Tongue (tissue), 2 donors: ENCODE results near the gene OR51B2. TPM values are rescaled to one million over a fixed set of nuclear protein-coding genes. Genes with fewer than 3 reads are reported as not detected.
"Not testable (repeated sequence)": the region's sequence is repeated elsewhere in the genome, so short reads cannot be mapped to it uniquely, and the experiment has no call there.

ENCODE experiments used
- DNase-seq: peaks from one replicate; pipeline ENCODE4 v3.0.0-alpha.2; 2015
- total RNA-seq: library from RNA; depleted of rRNA; stranded (reverse); fragments of >200 nt; gene quantifications from one replicate; pipeline ENCODE4 v1.2.3, GENCODE V29; 2014

Gene OR51B2
- total RNA-seq, 1 donor from 2014 or later, result 1.0 TPM

- no peak for DNase-seq
Measured at GRCh38 chr11:5310423-5310822, 13.7 kb downstream of the OR51B2 start.

DNA sequence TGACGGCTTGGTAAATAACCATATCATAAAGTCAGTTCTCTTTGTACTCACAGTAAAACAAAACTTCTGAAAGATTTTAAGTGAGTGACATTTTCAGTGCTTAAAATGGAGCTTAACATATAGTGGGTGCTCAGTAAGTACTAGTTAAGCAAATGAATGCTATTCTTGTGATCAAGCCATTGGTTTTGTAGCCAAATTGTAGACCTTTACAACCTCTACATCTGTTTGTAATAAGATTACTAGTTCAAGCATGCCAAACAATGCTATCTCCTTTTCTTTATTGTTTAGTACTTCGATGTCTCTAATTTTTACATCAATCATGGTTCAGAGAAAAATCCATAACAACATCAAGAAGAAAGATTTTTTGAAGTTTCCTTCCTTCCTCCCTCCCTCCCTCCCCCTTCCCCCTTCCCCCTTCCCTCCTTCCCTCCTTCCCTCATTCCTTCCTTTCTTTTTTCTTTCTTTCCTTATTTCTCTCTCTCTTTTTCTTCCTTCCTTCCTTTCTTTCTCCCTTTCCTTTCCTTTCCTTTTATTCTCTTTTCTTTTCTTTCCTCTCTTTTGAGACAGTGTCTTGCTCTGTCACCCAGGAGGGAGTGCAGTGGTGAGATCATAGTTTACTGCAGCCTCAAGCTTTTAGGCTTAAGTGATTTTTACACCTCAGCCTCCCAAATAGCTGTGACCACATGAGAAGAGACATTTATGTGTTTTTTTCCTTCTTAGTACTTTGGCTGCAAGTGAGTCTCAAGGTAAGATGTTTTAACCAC lies 16.7 kb downstream of the OR51B2 start:
- no peak for DNase-seq

DNA sequence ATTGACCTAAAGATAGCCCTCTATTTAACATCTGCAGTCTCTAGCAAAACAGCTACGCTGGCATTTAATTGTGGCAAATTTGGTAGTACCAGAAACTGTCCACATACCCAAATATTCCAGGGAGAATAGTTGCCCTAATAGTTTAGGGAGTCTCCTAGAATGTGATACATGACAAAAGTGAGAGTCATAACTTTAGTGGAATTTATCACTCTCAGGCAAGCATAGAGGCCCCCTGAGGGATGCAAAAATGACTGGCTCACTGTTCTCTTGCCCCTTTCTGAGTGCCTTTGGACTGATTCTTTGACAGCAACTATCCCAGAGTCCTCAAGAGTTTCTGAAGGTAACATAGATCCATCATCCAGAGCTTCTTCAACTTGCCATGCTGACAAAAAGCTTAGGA lies 20.1 kb downstream of the OR51B2 start:
- DNase-seq, result no peak

GRCh38 chr11:5303626-5304025 lies 20.5 kb downstream of the OR51B2 start:
- no peak for DNase-seq

DNA sequence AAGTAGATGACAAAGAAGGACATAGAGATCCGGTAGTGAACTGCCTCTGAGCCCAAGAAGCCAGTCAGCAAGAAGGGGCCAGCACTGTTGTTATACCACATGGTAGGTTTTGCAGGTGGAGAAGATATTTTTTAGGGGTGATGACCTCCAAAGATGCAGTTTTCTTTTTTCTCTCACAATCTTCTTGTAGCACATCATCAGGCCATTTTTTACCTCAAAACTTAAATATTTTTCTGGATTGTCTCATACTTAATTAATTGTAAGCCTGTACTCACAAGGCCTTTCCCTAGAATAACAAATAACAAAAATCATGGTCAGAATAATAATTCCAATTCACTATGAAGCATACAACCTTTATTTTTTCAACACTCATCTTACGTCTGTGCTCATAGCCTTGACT lies 22.3 kb downstream of the OR51B2 start, which contains the start of gene OR51B4:
OR51B4 (minus strand) TSS at position 101 of the 400 bp plus-strand sequence; CDS start at position 101, 0 bp downstream.
- DNase-seq, result no peak

GRCh38 chr11:5300251-5300650 lies 23.8 kb downstream of the OR51B2 start:
- no peak for DNase-seq

DNA sequence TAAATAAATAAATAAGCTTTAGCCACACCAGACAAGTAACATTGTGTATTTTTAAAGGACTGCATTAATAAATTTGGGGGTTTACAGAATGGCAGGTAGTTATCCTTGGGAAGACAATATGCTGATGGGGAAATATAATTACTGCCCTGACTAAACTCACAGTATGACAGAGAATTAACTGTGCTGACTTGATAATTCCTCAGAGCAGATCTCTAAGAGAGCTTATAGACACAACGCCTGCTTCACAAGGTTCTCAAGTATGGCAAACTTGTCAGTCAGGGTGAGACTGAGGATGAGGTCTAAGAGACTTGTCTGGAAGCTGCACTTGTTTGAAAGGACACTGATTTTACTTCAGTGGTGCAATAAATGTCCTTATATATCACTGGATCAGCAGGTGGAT lies 25.6 kb downstream of the OR51B2 start:
- DNase-seq, result no peak

GRCh38 chr11:5297721-5298323 lies 26.3 kb downstream of the OR51B2 start:
- no peak for DNase-seq

GRCh38 chr11:5294342-5294995 lies 29.6 kb downstream of the OR51B2 start:
- not testable (repeated sequence) for DNase-seq

GRCh38 chr11:5293028-5293427 lies 31.1 kb downstream of the OR51B2 start:
- DNase-seq, result no peak

DNA sequence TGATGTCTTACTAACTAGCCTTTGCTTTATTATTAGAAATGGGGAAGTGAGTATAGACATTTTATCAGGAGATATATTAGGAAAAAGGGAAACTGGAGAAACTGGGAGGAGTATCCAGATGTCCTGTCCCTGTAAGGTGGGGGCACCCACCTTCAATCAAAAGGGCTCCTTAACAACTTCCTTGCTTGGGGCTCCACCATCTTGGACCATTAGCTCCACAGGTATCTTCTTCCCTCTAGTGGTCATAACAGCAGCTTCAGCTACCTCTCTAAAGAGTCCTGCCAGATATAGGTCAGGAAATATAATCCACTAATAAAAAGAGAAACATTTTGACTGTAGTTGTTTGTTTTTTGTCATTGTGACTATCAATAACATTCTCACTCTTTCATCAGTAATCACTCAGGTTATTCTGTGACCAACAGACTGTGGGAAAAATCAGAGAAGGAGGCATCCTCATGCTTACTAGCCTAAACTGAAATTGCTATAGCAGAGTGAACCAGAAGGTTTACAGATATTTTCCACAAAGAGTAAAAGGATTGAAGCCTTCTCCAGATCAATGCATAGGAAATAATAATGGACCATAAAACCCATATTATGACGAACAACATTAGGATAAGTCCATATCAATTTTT lies 32.8 kb downstream of the OR51B2 start:
- no peak for DNase-seq

GRCh38 chr11:5290106-5290505 lies 34.0 kb downstream of the OR51B2 start:
- no peak for DNase-seq

DNA sequence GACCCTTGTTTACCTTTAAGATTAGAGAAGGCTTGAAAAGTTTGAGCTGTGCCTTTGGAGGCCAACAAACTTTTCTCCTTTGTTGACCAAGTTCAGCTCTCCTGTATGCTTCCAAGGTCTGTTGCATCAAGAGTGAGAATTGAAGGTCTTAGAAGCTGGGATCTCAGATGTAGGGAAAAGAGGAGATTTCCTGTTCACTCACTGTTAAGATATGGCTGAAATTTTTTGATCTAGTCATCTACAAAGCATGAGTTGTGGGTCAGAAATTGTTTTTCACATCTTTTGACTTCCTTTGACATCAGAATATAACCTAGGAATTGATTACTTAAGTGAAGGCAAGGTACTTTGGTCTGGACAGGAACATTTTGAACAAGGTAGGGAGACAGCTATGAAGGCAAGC lies 34.4 kb downstream of the OR51B2 start:
- DNase-seq, result no peak

DNA sequence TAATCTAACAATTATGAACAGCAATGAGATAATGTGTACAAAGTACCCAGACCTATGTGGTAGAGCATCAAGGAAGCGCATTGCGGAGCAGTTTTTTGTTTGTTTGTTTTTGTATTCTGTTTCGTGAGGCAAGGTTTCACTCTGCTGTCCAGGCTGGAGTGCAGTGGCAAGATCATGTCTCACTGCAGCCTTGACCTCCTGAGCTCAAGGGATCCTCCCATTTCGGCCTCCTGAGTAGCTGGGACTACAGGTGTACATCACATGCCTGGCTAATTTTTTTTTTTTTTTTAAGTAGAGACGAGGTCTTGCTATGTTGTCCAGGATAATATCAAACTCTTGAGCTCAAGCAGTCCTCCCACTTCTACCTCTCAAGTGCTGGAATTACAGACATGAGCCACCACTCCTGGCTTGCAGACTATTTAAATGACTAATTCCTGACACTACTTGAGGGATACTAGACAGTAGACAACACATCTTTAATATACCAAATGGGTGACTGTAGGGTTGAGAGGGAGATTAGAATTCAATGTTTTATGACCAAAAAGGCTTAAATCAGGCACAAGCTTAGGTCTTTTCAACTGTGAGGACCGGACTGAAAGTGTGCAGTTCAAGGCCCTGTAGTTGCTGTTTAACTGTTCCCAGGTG lies 35.1 kb downstream of the OR51B2 start:
- DNase-seq, result no peak

DNA sequence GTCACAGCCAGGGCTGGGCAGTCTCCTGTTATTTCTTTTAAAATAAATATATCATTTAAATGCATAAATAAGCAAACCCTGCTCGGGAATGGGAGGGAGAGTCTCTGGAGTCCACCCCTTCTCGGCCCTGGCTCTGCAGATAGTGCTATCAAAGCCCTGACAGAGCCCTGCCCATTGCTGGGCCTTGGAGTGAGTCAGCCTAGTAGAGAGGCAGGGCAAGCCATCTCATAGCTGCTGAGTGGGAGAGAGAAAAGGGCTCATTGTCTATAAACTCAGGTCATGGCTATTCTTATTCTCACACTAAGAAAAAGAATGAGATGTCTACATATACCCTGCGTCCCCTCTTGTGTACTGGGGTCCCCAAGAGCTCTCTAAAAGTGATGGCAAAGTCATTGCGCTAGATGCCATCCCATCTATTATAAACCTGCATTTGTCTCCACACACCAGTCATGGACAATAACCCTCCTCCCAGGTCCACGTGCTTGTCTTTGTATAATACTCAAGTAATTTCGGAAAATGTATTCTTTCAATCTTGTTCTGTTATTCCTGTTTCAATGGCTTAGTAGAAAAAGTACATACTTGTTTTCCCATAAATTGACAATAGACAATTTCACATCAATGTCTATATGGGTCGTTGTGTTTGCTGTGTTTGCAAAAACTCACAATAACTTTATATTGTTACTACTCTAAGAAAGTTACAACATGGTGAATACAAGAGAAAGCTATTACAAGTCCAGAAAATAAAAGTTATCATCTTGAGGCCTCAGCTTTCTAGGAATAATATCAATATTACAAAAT lies 35.8 kb downstream of the OR51B2 start:
- peak; percentile 7 for DNase-seq

DNA sequence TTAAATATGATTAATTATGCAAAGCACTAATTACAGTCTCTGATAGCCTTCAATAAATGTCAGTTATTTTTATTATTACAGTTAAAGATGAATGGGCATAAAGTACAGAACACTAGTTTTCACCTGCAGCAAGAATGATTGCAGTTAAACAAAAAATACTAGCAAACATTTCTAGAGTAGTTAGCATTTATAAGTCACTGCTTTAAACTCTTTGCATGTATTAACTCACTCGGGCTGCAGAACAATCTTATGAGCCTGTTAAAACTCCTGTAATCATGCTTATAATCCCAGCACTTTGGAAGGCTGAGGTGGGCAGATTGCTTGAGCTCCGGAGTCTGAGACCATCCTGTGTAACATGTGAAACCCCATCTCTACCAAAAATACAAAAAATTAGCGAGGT lies 37.2 kb downstream of the OR51B2 start:
- no peak for DNase-seq

GRCh38 chr11:5286351-5286750 lies 37.7 kb downstream of the OR51B2 start:
- DNase-seq, result no peak

- DNase-seq, result no peak
Measured at GRCh38 chr11:5285703-5286340, 38.3 kb downstream of the OR51B2 start.

DNA sequence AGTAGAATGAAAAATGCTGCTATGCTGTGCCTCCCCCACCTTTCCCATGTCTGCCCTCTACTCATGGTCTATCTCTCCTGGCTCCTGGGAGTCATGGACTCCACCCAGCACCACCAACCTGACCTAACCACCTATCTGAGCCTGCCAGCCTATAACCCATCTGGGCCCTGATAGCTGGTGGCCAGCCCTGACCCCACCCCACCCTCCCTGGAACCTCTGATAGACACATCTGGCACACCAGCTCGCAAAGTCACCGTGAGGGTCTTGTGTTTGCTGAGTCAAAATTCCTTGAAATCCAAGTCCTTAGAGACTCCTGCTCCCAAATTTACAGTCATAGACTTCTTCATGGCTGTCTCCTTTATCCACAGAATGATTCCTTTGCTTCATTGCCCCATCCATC lies 39.5 kb downstream of the OR51B2 start:
- DNase-seq, result peak; percentile 22

- no peak for DNase-seq
Measured at GRCh38 chr11:5283882-5284281, 40.2 kb downstream of the OR51B2 start.

GRCh38 chr11:5283086-5283485 lies 41.0 kb downstream of the OR51B2 start:
- DNase-seq, result no peak
